ENCODE data around the gene GNG14. TPM values are rescaled to one million over a fixed set of nuclear protein-coding genes. Genes with fewer than 3 reads are reported as not detected.

Gene GNG14
- total and polyA plus RNA-seq, 10 of the 15 experiments (the other 5 are each of a cell fraction or from before 2014, with no cell fraction given) = not detected

DNA sequence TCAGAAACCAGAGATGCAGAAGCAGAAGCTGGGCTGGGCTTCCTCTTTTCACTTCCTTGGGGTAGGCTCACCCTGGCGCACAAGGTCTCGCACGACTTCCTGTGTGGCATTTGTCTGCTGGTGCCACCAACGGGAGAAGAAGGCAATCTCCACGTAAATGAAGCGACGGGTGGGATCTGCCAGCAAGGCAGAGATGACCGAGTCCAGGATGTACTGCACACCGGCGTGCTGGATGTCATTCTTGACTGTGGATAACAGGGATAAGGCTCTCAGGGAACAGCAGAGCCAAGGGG lies 22.6 kb upstream of the GNG14 start (continued):
- TF ChIP-seq, protein P1, sequence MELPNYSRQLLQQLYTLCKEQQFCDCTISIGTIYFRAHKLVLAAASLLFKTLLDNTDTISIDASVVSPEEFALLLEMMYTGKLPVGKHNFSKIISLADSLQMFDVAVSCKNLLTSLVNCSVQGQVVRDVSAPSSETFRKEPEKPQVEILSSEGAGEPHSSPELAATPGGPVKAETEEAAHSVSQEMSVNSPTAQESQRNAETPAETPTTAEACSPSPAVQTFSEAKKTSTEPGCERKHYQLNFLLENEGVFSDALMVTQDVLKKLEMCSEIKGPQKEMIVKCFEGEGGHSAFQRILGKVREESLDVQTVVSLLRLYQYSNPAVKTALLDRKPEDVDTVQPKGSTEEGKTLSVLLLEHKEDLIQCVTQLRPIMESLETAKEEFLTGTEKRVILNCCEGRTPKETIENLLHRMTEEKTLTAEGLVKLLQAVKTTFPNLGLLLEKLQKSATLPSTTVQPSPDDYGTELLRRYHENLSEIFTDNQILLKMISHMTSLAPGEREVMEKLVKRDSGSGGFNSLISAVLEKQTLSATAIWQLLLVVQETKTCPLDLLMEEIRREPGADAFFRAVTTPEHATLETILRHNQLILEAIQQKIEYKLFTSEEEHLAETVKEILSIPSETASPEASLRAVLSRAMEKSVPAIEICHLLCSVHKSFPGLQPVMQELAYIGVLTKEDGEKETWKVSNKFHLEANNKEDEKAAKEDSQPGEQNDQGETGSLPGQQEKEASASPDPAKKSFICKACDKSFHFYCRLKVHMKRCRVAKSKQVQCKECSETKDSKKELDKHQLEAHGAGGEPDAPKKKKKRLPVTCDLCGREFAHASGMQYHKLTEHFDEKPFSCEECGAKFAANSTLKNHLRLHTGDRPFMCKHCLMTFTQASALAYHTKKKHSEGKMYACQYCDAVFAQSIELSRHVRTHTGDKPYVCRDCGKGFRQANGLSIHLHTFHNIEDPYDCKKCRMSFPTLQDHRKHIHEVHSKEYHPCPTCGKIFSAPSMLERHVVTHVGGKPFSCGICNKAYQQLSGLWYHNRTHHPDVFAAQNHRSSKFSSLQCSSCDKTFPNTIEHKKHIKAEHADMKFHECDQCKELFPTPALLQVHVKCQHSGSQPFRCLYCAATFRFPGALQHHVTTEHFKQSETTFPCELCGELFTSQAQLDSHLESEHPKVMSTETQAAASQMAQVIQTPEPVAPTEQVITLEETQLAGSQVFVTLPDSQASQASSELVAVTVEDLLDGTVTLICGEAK (IDR thresholded peaks at IDR 0.05; ENCODE audit: borderline replicate concordance) = peak; percentile 76; the same call in 1 of the 2 replicates
- TF ChIP-seq, protein P2, sequence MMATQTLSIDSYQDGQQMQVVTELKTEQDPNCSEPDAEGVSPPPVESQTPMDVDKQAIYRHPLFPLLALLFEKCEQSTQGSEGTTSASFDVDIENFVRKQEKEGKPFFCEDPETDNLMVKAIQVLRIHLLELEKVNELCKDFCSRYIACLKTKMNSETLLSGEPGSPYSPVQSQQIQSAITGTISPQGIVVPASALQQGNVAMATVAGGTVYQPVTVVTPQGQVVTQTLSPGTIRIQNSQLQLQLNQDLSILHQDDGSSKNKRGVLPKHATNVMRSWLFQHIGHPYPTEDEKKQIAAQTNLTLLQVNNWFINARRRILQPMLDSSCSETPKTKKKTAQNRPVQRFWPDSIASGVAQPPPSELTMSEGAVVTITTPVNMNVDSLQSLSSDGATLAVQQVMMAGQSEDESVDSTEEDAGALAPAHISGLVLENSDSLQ (IDR thresholded peaks at IDR 0.05) = no peak
- TF ChIP-seq FOXK2 (IDR thresholded peaks at IDR 0.05) = no peak
- TF ChIP-seq RB1 (IDR thresholded peaks at IDR 0.05; ENCODE audit: borderline replicate concordance) = no peak
- no peak for TF ChIP-seq SUPT20H (IDR thresholded peaks at IDR 0.05; ENCODE audit: borderline replicate concordance, control insufficient read depth, low read depth, low read length)
- no peak for TF ChIP-seq STAT3 (IDR thresholded peaks at IDR 0.05; ENCODE audit: low read depth, low read length)
- peak; percentile 84 for TF ChIP-seq POLR2AphosphoS5 (IDR thresholded peaks at IDR 0.05; ENCODE audit: low read length)
- no peak for TF ChIP-seq CHD1 (IDR thresholded peaks at IDR 0.05; ENCODE audit: low read depth, low read length)
- TF ChIP-seq ZNF274 (IDR thresholded peaks at IDR 0.05; ENCODE audit: insufficient read depth, insufficient read length) = no peak
- TF ChIP-seq, protein P3, sequence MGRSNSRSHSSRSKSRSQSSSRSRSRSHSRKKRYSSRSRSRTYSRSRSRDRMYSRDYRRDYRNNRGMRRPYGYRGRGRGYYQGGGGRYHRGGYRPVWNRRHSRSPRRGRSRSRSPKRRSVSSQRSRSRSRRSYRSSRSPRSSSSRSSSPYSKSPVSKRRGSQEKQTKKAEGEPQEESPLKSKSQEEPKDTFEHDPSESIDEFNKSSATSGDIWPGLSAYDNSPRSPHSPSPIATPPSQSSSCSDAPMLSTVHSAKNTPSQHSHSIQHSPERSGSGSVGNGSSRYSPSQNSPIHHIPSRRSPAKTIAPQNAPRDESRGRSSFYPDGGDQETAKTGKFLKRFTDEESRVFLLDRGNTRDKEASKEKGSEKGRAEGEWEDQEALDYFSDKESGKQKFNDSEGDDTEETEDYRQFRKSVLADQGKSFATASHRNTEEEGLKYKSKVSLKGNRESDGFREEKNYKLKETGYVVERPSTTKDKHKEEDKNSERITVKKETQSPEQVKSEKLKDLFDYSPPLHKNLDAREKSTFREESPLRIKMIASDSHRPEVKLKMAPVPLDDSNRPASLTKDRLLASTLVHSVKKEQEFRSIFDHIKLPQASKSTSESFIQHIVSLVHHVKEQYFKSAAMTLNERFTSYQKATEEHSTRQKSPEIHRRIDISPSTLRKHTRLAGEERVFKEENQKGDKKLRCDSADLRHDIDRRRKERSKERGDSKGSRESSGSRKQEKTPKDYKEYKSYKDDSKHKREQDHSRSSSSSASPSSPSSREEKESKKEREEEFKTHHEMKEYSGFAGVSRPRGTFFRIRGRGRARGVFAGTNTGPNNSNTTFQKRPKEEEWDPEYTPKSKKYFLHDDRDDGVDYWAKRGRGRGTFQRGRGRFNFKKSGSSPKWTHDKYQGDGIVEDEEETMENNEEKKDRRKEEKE (IDR thresholded peaks at IDR 0.05) = no peak
- TF ChIP-seq, protein P4, sequence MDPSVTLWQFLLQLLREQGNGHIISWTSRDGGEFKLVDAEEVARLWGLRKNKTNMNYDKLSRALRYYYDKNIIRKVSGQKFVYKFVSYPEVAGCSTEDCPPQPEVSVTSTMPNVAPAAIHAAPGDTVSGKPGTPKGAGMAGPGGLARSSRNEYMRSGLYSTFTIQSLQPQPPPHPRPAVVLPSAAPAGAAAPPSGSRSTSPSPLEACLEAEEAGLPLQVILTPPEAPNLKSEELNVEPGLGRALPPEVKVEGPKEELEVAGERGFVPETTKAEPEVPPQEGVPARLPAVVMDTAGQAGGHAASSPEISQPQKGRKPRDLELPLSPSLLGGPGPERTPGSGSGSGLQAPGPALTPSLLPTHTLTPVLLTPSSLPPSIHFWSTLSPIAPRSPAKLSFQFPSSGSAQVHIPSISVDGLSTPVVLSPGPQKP (IDR thresholded peaks at IDR 0.05; ENCODE audit: low read depth, low read length) = no peak
- TF ChIP-seq SIN3A (IDR thresholded peaks at IDR 0.05; ENCODE audit: low read depth, low read length) = no peak; the same call in 1 of the 2 replicates
- TF ChIP-seq NBN (IDR thresholded peaks at IDR 0.05) = no peak
- no peak; a peak in 1 of 4 replicates for TF ChIP-seq BHLHE40 (IDR thresholded peaks at IDR 0.05; ENCODE audit: borderline replicate concordance in 1 of 2, low read depth in 2 of 2, low read length in 1 of 2)
- no peak for TF ChIP-seq CBX5 (IDR thresholded peaks at IDR 0.05; ENCODE audit: low read depth)
- 0 out of 2 replicates have a peak, but pooled peaks have one; percentile 14 for TF ChIP-seq CHD2 (IDR thresholded peaks at IDR 0.05; ENCODE audit: borderline replicate concordance, low read depth, low read length)
- TF ChIP-seq CREM (IDR thresholded peaks at IDR 0.05; ENCODE audit: low read depth) = no peak
- TF ChIP-seq EGR1 (IDR thresholded peaks at IDR 0.05; ENCODE audit: borderline replicate concordance in 1 of 2, low read depth in 2 of 2, low read length in 2 of 2) = no peak
- TF ChIP-seq SIX5 (IDR thresholded peaks at IDR 0.05; ENCODE audit: low read depth, low read length, severe bottlenecking) = no peak
- TF ChIP-seq GATAD2B (conservative IDR thresholded peaks at IDR 0.05; ENCODE audit: low read depth) = no peak
- TF ChIP-seq ETV6 (conservative IDR thresholded peaks at IDR 0.05 in 1 of 2, IDR thresholded peaks at IDR 0.05 in 1 of 2; ENCODE audit: borderline replicate concordance in 1 of 2, low read depth in 1 of 2) = 0 out of 4 replicates have a peak, but pooled peaks of 1 of the 2 experiments have one; percentile 35
- TF ChIP-seq SPI1 (IDR thresholded peaks at IDR 0.05; ENCODE audit: borderline replicate concordance, insufficient read depth, low read depth, low read length) = peak; percentile 99
- TF ChIP-seq ZNF207 (IDR thresholded peaks at IDR 0.05; ENCODE audit: borderline replicate concordance) = no peak
